ENCODE results near the gene ZSWIM4. TPM values are rescaled to one million over a fixed set of nuclear protein-coding genes. Genes with fewer than 3 reads are reported as not detected.
A peak's percentile ranks its signal among the peaks of the same experiment; 100 is the strongest.

The ZSWIM4 gene
- total and polyA plus RNA-seq, 9 donors: 1.2 to 7.9 (median 4.3) TPM

- Histone ChIP-seq H3K27me3 (no peaks in the 10 kb centered on the region), H3K4me3 (peak overlapping the region; percentile 62), H3K9me3 (no peaks in the 10 kb centered on the region), H3K27ac (peak overlapping the region; percentile 52 to 66), H3K36me3 (no peaks in the 10 kb centered on the region), H3K4me1 (ENCODE audit: insufficient read depth) (peaks cover 5% of the 10 kb centered on the region)
- no peak for TF ChIP-seq POLR2A (IDR thresholded peaks at IDR 0.05)
- TF ChIP-seq EP300 (IDR thresholded peaks at IDR 0.05): no peak
- TF ChIP-seq CTCF (IDR thresholded peaks at IDR 0.05): no peak
- 50 to 54% (median 51%) methylated on average over 19 of the region's 19 CpGs for WGBS, 3 donors
- intact Hi-C loops (cut with DNase I): loop anchor here in 1 of 4 donors (10.0 kb wide), 1 partner anchor 319 kb away; the partner anchor contains the start of gene C19orf67
- no peak for DNase-seq
Measured at GRCh38 chr19:13765395-13766094, 29.7 kb upstream of the ZSWIM4 start.

GRCh38 chr19:13766095-13766481 lies 29.2 kb upstream of the ZSWIM4 start:
- 90 to 94% (median 93%) methylated on average over 3 of the region's 3 CpGs for WGBS, 3 donors
- Histone ChIP-seq H3K27ac (no peak overlapping the region), H3K4me1 (ENCODE audit: insufficient read depth) (peaks cover 5% of the 10 kb centered on the region), H3K27me3 (no peaks in the 10 kb centered on the region), H3K4me3 (no peak overlapping the region), H3K36me3 (no peaks in the 10 kb centered on the region), H3K9me3 (no peaks in the 10 kb centered on the region)
- intact Hi-C loops (cut with DNase I): loop anchor here in 1 of 4 donors (10.0 kb wide), 1 partner anchor 319 kb away; the partner anchor contains the start of gene C19orf67
- DNase-seq: no peak
- TF ChIP-seq CTCF (IDR thresholded peaks at IDR 0.05) (no peak), EP300 (IDR thresholded peaks at IDR 0.05) (no peak), POLR2A (IDR thresholded peaks at IDR 0.05) (no peak)

GRCh38 chr19:13768510-13768909 lies 26.7 kb upstream of the ZSWIM4 start:
- no peaks in the 10 kb centered on the region for H3K36me3 ChIP-seq
- intact Hi-C loops (cut with DNase I): loop anchor here in 1 of 4 donors (10.0 kb wide), 1 partner anchor 316 kb away; the partner anchor contains the start of gene C19orf67
- no peak for DNase-seq
- no peak overlapping the region for H3K27ac ChIP-seq
- H3K9me3 ChIP-seq: no peaks in the 10 kb centered on the region
- no peak overlapping the region for H3K4me3 ChIP-seq
- WGBS, 3 donors: 85 to 90% (median 86%) methylated on average over 17 to 19 of the region's 19 CpGs
- H3K27me3 ChIP-seq: no peaks in the 10 kb centered on the region
- peaks cover 5% of the 10 kb centered on the region for H3K4me1 ChIP-seq (ENCODE audit: insufficient read depth)
- no peak for TF ChIP-seq POLR2A (IDR thresholded peaks at IDR 0.05)
- TF ChIP-seq CTCF (IDR thresholded peaks at IDR 0.05): no peak
- TF ChIP-seq EP300 (IDR thresholded peaks at IDR 0.05): no peak

- WGBS, 3 donors: 86 to 88% (median 86%) methylated on average over 16 of the region's 16 CpGs
- Histone ChIP-seq H3K4me1 (ENCODE audit: insufficient read depth) (peaks cover 5% of the 10 kb centered on the region), H3K4me3 (no peak overlapping the region), H3K27me3 (no peaks in the 10 kb centered on the region), H3K36me3 (no peaks in the 10 kb centered on the region), H3K9me3 (no peaks in the 10 kb centered on the region), H3K27ac (no peak overlapping the region)
- intact Hi-C loops (cut with DNase I): loop anchor here in 1 of 4 donors (10.0 kb wide), 1 partner anchor 95 kb away; no protein-coding TSS in a partner anchor
- TF ChIP-seq CTCF (IDR thresholded peaks at IDR 0.05) (no peak), POLR2A (IDR thresholded peaks at IDR 0.05) (no peak), EP300 (IDR thresholded peaks at IDR 0.05) (no peak)
- DNase-seq: no peak
Measured at GRCh38 chr19:13770013-13770635, 25.1 kb upstream of the ZSWIM4 start.

Data from ovary (tissue), 9 donors.